SU-DHL-6 (cell line): ENCODE data around the gene SPRR2B.

Experiments
- CTCF ChIP-seq: fragments of 200-600 bp; sonication (generic); IDR thresholded peaks from one replicate; pipeline ENCODE4 v1.5.1; 2017; ENCODE audit warnings: antibody characterized with exemption, mild to moderate bottlenecking, low read length, moderate library complexity; ENCODE audit not compliant: insufficient read depth, poor library complexity, severe bottlenecking
- EZH2phosphoT487 ChIP-seq: fragments of 200-600 bp; sonication (generic), shearing (Covaris generic); conservative IDR thresholded peaks from 2 replicates; pipeline ENCODE4 v1.6.1; 2018; ENCODE audit warnings: mild to moderate bottlenecking, antibody characterized with exemption, low read length, moderate library complexity, mixed read lengths

DNA sequence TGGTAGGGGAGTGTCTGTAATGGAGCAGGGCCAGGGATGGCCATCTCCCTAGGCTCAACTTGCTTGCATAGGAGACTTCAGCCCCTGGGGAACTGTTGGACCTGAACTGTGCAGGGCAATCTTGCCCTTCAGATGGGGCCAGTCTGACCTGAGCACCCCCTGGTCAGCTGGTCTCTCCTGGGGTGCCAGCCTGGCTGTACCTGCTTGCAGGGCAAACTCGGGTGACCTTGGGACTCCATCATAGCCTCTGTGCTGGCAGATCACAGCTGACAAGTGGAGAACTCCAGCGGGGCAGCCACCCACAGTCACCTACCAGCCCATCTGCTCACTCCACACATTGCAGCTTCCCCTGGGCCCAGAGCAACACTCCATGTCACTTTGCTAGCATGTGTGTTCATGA lies 22.2 kb downstream of the SPRR2B start:
- no peak for TF ChIP-seq CTCF
- no peak for TF ChIP-seq EZH2phosphoT487
